Measurements from ENCODE around the gene AKR1C8.
"Not testable (repeated sequence)": the region's sequence is repeated elsewhere in the genome, so short reads cannot be mapped to it uniquely, and the experiment has no call there.

The AKR1C8 gene

DNA sequence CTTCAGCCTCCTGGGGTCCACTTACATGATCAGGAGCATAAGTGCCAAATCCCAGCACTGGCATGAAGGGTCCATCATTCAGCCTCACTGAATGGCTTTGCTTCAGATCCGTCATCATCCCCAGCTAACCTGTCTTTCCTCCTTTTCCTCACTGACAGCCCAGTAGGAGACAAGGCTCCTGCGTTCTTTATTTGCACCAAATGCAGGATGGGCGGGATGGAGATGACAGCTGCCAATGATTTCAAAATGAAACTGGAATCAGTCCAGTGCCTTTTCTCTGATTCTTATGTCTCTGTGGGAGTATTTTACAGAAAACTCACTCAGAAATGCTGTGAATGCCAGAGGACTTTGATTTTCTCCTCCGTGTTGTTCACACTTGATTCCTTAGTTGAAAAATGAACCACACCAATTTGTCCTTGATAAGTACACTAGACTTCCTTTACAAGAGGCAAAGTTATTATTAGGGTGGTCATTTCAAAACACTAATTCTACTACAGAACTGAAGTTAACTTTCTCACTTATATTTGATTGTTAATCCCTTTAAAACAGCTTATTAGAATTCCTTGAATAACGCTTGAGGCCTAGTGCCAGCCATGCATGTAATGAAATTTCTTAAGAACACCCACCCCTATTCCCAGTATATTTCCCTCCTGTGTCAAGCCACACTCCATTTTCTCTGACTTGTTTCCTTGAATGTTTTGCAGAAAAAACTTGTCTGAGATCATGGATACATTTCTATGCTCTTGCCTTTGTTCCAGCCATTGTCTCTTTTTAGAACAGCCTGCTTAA is at the start of gene AKR1C8:
Gene AKR1C8 (minus strand): TSS at position 164 of the 789 bp plus-strand sequence. CDS start 46 bp downstream, at position 118.
- DNase-seq: no peak

DNA sequence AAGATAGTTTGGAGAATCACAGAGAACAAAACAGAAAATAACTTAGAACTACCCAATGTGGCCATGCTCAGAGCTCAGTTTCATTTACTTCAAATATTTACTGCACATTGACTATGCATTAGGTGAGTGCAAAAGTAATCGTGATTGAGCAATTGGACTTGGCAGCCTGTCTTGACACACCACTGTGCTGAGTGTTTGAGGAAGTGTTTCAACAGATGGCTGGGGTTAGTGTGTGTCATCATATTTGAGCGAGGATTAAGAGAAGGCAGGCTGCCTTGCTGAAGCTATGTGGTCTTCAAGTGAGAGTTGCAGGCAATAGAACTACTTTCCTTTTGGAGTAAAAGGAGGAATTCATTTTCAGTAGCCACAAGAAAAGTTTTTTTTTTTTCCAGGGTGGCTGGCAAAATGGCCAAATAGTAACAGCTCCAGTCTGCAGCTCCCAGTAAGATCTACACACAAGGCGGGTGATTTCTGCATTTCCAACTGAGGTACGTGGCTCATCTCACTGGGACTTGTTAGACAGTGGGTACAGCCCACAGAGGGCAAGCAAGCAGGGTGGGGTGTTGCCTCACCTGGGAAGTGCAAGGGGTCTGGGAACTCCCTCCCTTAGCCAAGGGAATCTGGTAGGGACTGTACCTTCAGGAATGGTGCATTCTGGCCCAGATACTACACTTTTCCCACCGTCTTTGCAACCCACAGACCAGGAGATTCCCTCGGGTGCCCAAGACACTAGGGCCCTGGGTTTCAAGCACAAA is 49.3 kb upstream of the AKR1C8 start:
- peak; percentile 83 to 87 for DNase-seq

DNA sequence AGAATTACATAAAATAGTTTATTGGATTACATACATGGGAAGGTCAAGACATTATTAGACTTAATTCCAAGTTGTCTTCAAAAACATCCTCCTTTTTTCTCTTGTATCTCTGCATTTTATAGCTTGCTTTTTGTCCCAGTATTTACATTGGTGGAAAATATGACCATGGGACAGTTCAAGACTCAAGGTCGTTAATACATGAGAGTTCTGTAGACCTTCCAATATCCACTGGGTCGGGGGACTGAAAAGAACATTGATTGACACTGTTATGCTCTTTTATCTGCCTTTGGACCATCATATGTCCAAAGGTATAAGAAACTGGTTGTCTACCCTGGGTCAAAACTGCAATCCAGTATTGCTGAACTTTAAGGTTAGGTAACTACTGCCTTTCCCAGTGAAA is 48.4 kb upstream of the AKR1C8 start:
- DNase-seq: no peak

DNA sequence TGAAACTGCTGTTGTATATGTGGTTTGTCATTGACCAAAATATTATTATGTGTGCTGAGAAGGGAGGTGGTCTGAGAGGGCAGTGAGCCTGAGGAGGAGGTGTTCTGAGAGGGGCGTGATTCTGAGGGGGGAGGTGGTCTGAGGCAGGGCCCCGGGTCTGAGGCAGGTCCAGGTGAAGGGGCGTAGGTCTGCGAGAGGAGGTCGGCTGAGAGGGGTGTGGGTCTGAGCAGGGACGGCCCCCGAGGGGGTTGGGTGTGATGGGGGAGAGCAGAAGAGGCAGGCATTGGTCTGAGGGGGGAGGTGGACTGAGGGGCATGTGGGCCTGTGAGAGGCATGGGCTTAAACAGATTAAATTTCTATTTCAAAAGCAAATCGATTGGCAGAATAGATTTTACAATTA is 44.1 kb upstream of the AKR1C8 start:
- no peak for DNase-seq

DNA sequence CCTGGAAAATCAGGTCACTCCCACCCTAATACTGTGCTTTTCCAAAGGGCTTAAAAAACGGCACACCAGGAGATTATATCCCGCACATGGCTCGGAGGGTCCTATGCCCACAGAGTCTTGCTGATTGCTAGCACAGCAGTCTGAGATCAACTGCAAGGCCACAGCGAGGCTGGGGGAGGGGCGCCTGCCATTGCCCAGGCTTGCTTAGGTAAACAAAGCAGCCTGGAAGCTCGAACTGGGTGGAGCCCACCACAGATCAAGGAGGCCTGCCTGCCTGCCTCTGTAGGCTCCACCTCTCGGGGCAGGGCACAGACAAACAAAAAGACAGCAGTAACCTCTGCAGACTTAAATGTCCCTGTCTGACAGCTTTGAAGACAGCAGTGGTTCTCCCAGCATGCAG is 38.0 kb upstream of the AKR1C8 start:
- DNase-seq: not testable (repeated sequence)

DNA sequence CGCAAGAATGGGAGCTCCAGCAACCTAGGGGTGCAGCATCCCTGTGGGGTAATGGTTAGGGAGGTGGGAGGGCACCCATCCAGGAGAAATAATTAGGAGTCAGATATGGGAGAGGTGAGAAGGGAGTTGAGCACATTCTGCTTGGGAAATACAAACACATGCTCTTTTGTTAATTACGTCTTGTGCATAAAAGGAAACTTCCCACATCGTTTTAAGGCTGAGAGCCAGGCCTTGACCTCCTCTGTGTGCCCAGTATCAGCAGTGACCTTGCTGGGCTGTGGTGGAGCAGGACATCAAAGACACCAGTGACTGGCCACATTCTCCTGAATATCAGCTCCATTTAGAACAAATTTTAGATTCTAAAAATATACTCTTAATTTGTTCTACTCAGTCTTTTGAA is 34.3 kb upstream of the AKR1C8 start:
- no peak for DNase-seq

DNA sequence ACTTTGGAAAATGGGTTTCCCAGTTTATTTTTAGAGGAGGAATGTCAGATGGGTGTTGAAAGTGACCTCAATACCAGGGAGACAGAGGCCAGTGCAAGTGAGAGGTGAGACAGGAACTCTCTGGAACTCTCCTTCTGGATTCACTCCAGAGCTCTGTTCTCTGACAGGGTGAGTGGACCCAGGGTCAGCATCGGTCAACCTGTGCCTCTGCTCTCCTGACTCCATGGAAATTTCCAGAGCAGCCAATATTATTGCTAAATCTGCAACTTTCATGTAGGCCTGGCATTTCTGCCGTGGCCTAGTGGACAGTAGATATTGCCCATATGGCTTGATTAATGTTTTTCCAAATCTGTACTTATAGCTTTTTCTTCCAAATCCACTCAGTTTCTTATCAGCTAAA is 31.9 kb upstream of the AKR1C8 start:
- DNase-seq: no peak

DNA sequence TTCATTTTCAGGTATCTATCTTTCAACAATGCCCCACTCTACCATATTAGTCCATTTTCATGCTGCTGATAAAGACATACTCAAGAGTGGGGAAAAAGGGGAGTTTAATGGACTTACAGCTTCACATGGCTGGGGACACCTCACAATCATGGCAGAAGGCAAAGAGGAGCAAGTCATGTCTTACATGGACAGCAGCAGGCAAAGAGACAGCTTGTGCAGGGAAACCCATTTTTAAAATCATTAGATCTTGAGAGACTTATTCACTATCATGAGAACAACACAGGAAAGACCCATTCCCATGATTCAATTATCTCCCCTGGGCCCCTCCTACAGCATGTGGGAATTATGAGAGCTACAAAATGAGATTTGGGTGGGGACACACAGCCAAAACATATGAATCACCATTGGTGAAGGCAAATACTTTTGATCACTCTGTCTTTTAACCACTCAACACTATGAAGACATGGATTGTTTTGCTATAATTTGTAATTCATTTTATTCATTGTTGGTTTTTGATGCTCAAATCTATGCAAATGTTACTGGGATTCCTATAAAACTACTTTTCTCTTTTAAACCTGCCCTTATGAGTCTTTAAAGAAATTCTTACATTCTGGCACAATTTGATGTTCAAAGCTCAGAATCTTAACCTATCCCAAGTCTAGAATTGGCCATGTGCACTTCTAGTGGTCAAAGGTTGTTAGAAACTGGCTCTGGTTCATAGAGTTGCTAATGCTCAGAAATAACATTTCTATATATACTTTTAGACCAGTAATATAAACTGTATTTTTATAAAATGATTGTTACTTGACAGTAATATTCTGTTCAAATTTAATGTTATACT is 27.0 kb upstream of the AKR1C8 start:
- DNase-seq: no peak

DNA sequence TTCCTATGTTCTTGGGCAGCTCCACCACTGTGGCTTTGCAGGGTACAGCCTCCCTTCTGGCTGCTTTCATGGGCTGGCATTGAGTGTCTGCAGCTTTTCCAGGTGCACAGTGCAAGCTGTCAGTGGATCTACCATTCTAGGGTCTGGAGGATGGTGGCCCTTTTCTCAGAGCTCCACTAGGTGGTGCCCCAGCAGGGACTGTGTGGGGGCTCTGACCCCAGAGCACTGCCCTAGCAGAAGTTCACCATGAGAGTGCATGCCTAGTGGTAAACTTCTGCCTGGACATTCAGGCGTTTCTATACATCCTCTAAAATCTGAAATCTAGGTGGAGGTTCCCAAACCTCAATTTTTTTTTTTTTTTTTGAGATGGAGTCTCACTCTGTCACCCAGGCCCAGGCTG is 25.3 kb upstream of the AKR1C8 start:
- not testable (repeated sequence) for DNase-seq

DNA sequence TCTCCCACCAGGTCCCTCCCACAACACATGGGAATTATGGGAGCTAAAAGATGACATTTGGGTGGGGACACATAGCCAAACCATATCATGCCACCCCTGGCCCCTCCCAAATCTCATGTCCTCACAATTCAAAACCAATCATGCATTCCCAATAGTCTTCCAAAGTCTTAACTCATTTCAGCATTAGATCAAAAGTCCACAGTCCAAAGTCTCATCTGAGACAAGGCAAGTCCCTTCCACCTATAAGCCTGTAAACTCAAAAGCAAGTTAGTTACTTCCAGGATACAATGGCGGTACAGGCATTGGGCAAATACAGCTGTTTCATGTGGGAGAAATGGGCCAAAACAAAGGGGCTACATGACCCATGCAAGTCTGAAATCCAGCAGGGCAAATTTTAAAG is 24.8 kb upstream of the AKR1C8 start:
- DNase-seq: not testable (repeated sequence)

DNA sequence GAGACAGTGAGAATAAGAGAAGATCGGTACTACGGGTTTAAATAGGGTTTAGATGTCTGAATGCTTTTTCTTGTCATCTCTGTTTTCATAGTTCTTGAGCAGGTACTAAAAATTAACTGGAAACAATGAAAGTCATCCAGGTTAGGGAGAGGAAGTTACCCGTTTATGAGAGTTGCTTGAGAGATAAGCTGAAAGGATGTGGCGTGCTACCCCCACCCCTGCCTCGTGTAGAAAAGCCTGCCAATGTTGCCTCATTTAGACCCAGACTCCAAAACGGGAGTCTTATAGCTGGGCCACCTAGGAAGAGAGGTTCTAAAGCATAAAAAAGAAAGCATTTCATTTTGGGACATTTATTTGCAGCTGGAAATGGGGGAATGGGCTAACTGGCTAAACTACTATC is 21.8 kb upstream of the AKR1C8 start:
- no peak for DNase-seq

DNA sequence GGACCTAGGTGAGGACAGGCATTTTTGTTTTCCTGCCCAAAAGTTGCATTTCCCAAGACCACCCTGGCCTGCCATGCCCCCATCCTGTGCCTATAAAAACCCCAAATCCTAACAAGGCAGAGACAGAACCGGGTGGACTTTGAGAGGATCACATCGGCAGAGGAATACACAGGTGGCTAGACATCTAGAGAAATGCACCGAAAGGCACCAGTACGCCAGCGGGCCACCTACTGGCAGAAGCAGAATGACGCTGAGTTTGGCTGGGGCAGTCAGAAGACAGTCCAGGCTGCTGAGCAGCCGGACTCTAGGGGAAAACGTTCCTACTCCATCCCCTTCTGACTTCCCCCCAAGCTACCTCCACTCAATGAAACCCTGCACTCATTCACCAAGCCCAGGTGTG is 14.4 kb upstream of the AKR1C8 start:
- no peak for DNase-seq

DNA sequence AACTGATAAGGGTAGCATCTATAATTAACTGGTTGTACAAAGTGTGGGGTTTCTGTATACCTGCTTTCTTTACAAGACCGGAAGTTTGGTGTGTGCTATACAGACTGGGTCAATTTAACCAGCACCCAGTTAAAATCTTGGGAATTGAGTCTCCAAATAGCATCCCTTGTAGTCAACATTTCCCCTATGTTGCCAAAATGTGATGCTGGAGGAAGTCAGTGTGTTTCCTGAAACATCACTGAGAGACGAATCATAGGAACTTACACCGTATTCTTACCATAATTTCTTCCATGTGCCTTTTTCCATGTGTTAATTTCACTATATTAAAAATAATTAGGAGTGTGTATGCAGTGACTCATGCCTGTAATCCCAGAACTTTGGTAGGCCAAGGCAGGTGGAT is 13.4 kb upstream of the AKR1C8 start:
- DNase-seq: no peak

DNA sequence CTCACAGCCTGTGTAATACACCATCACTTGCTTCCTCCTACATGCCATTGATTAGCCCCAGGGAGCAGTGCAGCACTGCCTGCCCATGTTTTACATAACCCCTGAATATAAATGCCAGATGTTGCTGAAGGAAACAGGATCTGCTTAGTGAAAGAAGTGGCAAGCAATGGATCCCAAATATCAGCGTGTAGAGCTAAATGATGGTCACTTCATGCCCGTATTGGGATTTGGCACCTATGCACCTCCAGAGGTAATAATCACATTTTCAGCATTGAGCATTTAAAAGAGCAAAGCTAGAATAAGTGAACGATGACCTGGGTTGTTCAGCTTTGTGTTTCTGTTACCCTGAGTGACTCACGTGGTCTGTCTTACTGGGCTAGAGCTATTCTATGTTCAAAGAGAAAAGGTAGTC is 11.8 kb upstream of the AKR1C8 start, which contains the start of gene AKR1C4:
Gene AKR1C4 (plus strand): TSS at position 136 of the 412 bp plus-strand sequence. CDS start 31 bp downstream, at position 167.
- no peak for DNase-seq

DNA sequence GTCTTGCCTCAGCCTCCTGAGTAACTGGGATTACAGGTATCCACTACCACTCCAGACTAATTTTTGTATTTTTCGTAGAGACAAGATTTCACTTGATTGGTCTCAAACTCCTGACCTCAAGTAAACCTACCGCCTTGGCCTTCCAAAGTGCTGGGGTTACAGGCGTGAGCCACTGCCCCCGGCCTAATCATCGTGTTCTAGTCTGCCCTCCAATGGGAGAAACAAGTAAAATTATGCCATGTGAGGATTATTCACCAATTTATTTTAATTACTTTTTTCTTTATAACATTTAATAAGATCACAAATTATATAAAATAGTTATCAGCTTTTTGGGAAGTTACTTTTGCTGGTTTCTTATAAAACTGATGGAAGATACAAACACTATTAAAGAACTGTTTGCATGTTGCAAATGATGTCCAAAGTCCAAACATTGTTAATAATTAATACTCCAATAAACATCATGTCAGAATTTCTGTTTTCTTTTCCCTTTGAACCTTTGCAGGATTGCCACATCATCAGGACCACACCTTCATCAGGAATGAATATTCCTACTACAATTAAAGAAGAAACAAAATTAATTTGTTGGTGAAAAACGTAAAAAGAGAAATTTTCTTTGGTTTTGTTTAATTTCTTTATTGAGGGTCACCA is 10.9 kb upstream of the AKR1C8 start:
- DNase-seq: no peak

DNA sequence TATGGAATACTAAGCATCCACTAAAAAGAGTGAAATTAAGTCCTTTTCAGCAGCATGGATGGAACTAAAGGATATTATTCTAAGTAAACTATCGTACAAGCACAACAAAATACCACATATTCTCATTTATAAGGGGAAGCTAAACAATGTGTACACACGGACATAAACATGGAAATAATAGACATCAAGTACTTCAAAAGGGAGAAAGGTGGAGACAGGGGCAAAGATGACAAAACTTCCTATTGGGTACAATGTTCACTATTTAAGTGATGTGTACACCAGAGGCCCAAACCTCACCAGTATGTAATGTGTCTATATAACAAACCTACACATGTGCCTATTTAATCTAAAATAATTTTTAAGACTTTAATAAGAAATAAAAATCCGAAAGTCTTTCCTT is 9.5 kb upstream of the AKR1C8 start:
- no peak for DNase-seq

DNA sequence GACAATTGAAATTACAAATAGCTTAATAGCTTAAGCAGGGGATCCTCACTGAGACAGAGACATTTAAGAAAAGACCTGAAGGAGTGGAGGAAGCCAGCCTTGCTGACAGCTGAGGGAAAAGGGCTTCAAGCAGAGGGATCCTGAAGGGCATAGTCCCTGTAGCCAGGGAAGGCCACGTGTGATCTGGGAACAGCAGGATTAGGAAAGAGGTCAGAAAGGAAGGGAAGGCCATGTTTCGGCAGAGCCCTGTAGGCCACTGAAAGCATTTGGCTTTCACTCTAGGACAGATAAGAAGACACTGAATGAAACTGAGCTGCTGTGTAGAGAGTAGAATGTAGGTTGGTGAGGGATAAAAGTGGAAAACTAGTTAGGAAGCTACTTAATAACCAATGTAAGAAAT is 3.4 kb upstream of the AKR1C8 start:
- DNase-seq: no peak

DNA sequence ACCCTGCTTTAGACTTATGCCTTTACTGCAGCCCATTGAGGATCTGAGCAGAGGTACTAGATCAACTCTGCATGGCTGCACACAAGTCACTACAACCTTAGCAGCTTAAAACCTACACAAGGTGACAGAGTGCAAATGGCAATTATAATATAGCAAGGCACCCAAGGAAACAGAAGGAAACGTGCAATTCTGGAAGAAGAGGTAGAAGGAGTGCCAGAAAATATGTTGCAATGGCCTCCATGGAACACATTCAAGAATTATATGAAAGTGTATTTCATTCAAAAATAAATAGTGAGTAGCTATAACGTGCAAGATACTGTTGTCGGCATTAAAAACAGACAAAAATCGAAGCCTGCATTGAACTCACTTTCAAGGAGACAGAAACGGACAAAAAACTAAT is 2.9 kb upstream of the AKR1C8 start:
- DNase-seq: no peak

DNA sequence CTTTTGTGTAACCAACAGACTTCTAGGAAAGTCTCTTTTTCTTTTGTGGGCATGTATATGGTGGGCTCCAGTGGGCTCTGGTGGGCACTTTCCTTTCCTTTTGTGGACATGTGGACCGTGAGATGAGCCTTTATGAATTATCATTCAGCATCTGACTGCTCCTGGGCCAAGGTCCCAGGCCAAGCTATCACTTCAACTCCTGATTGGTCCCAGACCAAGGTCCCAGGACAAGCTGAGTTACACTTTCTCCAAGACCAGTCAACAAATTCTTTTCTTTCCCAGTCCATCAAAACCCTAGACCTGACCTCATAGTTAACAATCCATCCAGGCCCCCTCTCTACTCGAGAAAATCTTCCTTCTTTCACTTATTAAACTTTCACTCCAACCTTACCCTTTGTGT is 1.0 kb downstream of the AKR1C8 start:
- DNase-seq: no peak

DNA sequence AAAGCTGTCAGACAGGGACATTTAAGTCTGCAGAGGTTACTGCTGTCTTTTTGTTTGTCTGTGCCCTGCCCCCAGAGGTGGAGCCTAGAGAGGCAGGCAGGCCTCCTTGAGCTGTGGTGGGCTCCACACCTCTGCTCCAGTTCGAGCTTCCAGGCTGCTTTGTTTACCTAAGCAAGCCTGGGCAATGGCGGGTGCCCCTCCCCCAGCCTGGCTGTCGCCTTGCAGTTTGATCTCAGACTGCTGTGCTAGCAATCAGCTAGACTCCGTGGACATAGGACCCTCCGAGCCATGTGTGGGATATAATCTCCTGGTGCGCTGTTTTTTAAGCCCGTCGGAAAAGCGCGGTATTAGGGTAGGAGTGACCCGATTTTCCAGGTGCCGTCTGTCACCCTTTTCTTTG is 4.4 kb downstream of the AKR1C8 start:
- not testable (repeated sequence) for DNase-seq

DNA sequence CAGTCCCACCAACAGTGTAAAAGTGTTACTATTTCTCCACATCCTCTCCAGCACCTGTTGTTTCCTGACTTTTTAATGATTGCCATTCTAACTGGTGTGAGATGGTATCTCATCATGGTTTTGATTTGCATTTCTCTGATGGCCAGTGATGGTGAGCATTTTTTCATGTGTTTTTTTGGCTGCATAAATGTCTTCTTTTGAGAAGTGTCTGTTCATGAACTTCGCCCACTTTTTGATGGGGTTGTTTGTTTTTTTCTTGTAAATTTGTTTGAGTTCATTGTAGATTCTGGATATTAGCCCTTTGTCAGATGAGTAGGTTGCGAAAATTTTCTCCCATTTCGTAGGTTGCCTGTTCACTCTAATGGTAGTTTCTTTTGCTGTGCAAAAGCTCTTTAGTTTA is 9.4 kb downstream of the AKR1C8 start:
- not testable (repeated sequence) for DNase-seq

DNA sequence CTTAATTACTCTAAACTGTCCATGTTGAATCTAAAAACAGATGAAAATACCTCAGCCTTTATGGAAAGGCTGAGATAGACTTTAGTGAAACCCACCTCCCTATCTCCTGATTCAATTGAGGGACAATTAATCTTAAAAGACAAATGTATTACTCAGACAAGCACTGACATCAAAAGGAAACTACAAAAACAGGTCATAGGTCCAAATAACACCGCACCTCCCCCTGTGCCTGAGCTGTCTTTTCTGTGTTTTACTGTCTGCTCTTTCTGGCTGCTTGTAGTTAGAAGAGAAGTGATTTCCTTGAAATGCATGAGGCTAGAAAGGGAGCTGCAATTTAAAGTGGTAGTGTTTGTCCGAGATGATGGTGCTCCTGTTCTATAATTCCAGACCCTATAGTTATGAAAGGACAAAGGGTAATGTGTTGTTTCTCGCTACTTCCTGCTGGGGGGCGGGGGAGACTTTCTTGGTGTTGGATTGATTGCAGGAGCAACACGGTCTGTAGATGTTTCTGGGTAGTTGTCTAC is 16.0 kb downstream of the AKR1C8 start:
- no peak for DNase-seq

DNA sequence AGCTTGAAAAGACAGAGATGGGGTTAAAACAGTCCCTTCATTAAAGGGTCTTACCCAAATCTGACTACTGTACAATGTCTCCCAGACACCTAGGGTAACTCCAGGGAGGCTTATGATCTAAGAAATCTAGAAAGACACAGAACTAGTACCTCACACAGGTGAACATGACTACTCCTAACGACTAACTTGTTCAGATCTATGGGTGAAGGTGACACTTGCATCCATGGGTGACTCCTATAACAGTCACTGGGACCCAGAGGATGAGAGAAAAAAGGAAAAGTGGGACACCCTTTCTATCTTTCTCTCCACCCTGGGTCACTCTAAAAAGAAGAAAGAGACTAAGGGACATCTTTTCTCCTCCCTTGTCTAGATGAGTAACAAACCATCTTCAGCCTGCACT is 19.2 kb downstream of the AKR1C8 start:
- DNase-seq: no peak
